Natural killer cell (primary cell): Measurements from ENCODE around the gene PIP5K1B. TPM values are rescaled to one million over a fixed set of nuclear protein-coding genes. Genes with fewer than 3 reads are reported as not detected.

Experiments
- ATAC-seq, 3 donors: fragments of 150-1000 bp in 2 of 3; fragments of 200-7000 bp in 1 of 3; cut with Tn5 transposase; 1 replicate in 1 of 3; 2 replicates in 2 of 3; pipeline ENCODE4 v1.10.0; 2021; ENCODE audit warnings: mild to moderate bottlenecking in 2 of 3, moderate library complexity in 2 of 3
- DNase-seq, 2 donors: peaks; one replicate each; pipeline versions ENCODE4 v3.0.0 to v3.0.0-alpha.2; 2013 to 2021; ENCODE audit warnings: mixed read lengths in 1 of 2
- H3K27ac ChIP-seq: one replicate; pipeline ENCODE4 v1.5.1; 2013; ENCODE audit warnings: mild to moderate bottlenecking, low read length
- H3K27me3 ChIP-seq: one replicate; pipeline ENCODE4 v1.6.1; 2013; ENCODE audit warnings: low read length; ENCODE audit not compliant: control insufficient read depth, insufficient read depth
- H3K36me3 ChIP-seq: one replicate; pipeline ENCODE4 v1.6.1; 2013; ENCODE audit warnings: low read length; ENCODE audit not compliant: control insufficient read depth, insufficient read depth
- H3K4me1 ChIP-seq: one replicate; pipeline ENCODE4 v1.6.1; 2013; ENCODE audit warnings: low read length; ENCODE audit not compliant: control insufficient read depth, insufficient read depth
- H3K4me3 ChIP-seq: one replicate; pipeline ENCODE4 v1.5.1; 2013; ENCODE audit warnings: low read length
- H3K9me3 ChIP-seq: one replicate; pipeline ENCODE4 v1.6.1; 2013; ENCODE audit warnings: low read length; ENCODE audit not compliant: control insufficient read depth, insufficient read depth
- H3K27ac Mint-ChIP-seq, 2 donors: one replicate each; pipeline ENCODE4 v1.8.0; 2022; ENCODE audit warnings: mild to moderate bottlenecking in 2 of 2, mixed read lengths in 2 of 2, moderate library complexity in 1 of 2
- H3K27me3 Mint-ChIP-seq, 2 donors: one replicate each; pipeline ENCODE4 v1.8.0; 2022; ENCODE audit warnings: low read depth in 2 of 2, mixed read lengths in 2 of 2
- H3K36me3 Mint-ChIP-seq: one replicate; pipeline ENCODE4 v1.8.0; 2022; ENCODE audit warnings: mixed read lengths
- H3K4me1 Mint-ChIP-seq, 2 donors: one replicate each; pipeline ENCODE4 v1.8.0; 2022; ENCODE audit warnings: mixed read lengths in 2 of 2
- H3K4me3 Mint-ChIP-seq: one replicate; pipeline ENCODE4 v1.8.0; 2022; ENCODE audit warnings: mild to moderate bottlenecking, moderate library complexity, mixed read lengths
- H3K9me3 Mint-ChIP-seq, 2 donors: one replicate each; pipeline ENCODE4 v1.8.0; 2022; ENCODE audit warnings: mixed read lengths in 2 of 2
- WGBS: methylation state at CpG from one replicate; pipeline ENCODE4 v1.1.7; 2013; ENCODE audit warnings: missing lambda C conversion rate; ENCODE audit not compliant: insufficient coverage; 5-methylcytosine and 5-hydroxymethylcytosine counted together
- intact Hi-C: fragments of 100-400 bp; cut with micrococcal nuclease; formaldehyde crosslinking; loops from one replicate; pipeline ENCODE4 v1.14.2; 2022
- total RNA-seq, 4 donors: library from RNA; stranded (reverse); fragments of 120-200 nt in 1 of 4; gene quantifications; one replicate each; pipeline versions ENCODE4 v1.2.3 to v1.2.4, GENCODE V29; 2013 to 2022
- TF ChIP-seq, protein P1 (sequence below): fragments of 200-600 bp; IDR thresholded peaks from one replicate; pipeline ENCODE4 v1.8.0; 2022; ENCODE audit warnings: antibody characterized with exemption

The PIP5K1B gene
- total RNA-seq, 3 donors from 2014 or later (not counting 1 experiment from before 2014, with no cell fraction given), result 0.73 to 3.4 (median 1.3) TPM

DNA sequence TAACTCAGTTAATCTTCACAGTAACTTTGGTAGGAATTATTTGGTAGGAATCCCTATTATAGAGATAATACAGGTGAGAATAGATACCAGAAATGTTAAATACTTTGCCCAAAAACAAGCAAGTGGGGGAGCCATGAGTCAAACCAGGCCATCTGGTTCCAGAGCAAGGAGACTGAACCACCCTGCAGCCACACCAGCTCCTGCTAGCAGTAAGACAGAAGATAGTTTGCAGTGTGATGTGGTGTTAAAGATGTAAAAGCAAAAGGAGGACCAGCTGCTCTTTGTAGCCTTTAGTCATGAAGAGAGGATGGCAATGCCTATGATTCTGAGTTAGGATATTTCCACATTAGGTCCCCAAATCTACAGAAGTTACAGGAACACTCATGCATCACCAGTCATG, 207.5 kb downstream of the PIP5K1B start:
- H3K27ac Mint-ChIP-seq, result no peak overlapping the region
- ATAC-seq, result no peak
- TF ChIP-seq, protein P1, sequence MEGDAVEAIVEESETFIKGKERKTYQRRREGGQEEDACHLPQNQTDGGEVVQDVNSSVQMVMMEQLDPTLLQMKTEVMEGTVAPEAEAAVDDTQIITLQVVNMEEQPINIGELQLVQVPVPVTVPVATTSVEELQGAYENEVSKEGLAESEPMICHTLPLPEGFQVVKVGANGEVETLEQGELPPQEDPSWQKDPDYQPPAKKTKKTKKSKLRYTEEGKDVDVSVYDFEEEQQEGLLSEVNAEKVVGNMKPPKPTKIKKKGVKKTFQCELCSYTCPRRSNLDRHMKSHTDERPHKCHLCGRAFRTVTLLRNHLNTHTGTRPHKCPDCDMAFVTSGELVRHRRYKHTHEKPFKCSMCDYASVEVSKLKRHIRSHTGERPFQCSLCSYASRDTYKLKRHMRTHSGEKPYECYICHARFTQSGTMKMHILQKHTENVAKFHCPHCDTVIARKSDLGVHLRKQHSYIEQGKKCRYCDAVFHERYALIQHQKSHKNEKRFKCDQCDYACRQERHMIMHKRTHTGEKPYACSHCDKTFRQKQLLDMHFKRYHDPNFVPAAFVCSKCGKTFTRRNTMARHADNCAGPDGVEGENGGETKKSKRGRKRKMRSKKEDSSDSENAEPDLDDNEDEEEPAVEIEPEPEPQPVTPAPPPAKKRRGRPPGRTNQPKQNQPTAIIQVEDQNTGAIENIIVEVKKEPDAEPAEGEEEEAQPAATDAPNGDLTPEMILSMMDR, result no peak

DNA sequence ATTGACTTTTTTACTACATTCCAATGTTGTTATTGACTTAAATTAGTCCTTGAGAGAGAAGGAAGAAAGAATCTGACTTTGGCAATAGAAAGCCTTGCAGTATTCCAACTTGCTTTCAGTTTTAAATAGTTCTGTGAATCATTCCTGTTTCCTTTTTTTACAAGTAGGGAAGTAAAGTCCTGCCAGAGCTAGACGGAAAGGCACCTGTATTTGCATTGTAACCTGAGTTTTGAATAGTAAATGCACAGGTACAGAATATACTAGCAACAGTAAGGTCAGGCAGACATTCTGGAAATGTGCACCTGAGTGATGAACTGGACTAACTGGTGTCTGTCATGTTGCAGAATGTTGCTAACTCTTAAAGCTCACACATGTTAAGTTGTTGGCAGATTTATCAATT, 208.0 kb downstream of the PIP5K1B start:
- H3K9me3 ChIP-seq, result no peaks in the 10 kb centered on the region
- ATAC-seq (no peak), DNase-seq (no peak)
- H3K27ac ChIP-seq, result no peak overlapping the region
- H3K36me3 ChIP-seq, result no peaks in the 10 kb centered on the region
- H3K4me1 ChIP-seq, result no peaks in the 10 kb centered on the region
- no peaks in the 10 kb centered on the region for H3K27me3 ChIP-seq
- H3K9me3 Mint-ChIP-seq, result no peaks in the 10 kb centered on the region
- no peaks in the 10 kb centered on the region for H3K4me1 Mint-ChIP-seq
- H3K27ac Mint-ChIP-seq, result no peak overlapping the region
- 60% methylated on average over 1 of the region's 1 CpG for WGBS
- intact Hi-C loops, result no loop called here
- peaks cover 0 to 5% of the 10 kb centered on the region in 2 donors for H3K27me3 Mint-ChIP-seq
- H3K36me3 Mint-ChIP-seq, result no peaks in the 10 kb centered on the region
- TF ChIP-seq, protein P1, result no peak
- H3K4me3 Mint-ChIP-seq, result no peak overlapping the region
- no peak overlapping the region for H3K4me3 ChIP-seq

More for the DNA sequence above, 207.5 kb downstream of the PIP5K1B start:
- Mint-ChIP-seq H3K27me3 (peaks cover 0 to 5% of the 10 kb centered on the region in 2 donors), H3K4me3 (no peak overlapping the region), H3K9me3 (no peaks in the 10 kb centered on the region), H3K4me1 (no peaks in the 10 kb centered on the region), H3K36me3 (no peaks in the 10 kb centered on the region)
- Histone ChIP-seq H3K9me3 (no peaks in the 10 kb centered on the region), H3K4me1 (no peaks in the 10 kb centered on the region), H3K36me3 (no peaks in the 10 kb centered on the region), H3K4me3 (no peak overlapping the region), H3K27ac (no peak overlapping the region), H3K27me3 (no peaks in the 10 kb centered on the region)
- intact Hi-C loops, result no loop called here
- no peak for DNase-seq

- ATAC-seq, result no peak
- WGBS, result 86% methylated on average over 1 of the region's 2 CpGs
- intact Hi-C loops, result no loop called here
- Histone ChIP-seq H3K36me3 (no peaks in the 10 kb centered on the region), H3K4me3 (no peak overlapping the region), H3K9me3 (no peaks in the 10 kb centered on the region), H3K4me1 (no peaks in the 10 kb centered on the region), H3K27ac (no peak overlapping the region), H3K27me3 (no peaks in the 10 kb centered on the region)
- Mint-ChIP-seq H3K27me3 (peaks cover 0 to under 1% of the 10 kb centered on the region in 2 donors), H3K4me3 (no peak overlapping the region), H3K36me3 (no peaks in the 10 kb centered on the region), H3K4me1 (no peaks in the 10 kb centered on the region), H3K27ac (no peak overlapping the region), H3K9me3 (no peaks in the 10 kb centered on the region)
- no peak for DNase-seq
- TF ChIP-seq, protein P1, result no peak
Observed at GRCh38 chr9:68914751-68915150, 209.7 kb downstream of the PIP5K1B start.

- H3K27ac ChIP-seq, result no peak overlapping the region
- Mint-ChIP-seq H3K4me3 (no peak overlapping the region), H3K36me3 (no peaks in the 10 kb centered on the region), H3K27ac (no peak overlapping the region), H3K27me3 (peaks cover 0 to 3% of the 10 kb centered on the region in 2 donors), H3K9me3 (no peaks in the 10 kb centered on the region), H3K4me1 (no peaks in the 10 kb centered on the region)
- ATAC-seq (no peak), DNase-seq (no peak)
- 0% methylated on average over 1 of the region's 2 CpGs for WGBS
- H3K4me3 ChIP-seq, result no peak overlapping the region
- intact Hi-C loops, result no loop called here
- H3K27me3 ChIP-seq, result no peaks in the 10 kb centered on the region
- H3K9me3 ChIP-seq, result no peaks in the 10 kb centered on the region
- TF ChIP-seq, protein P1, result no peak
- no peaks in the 10 kb centered on the region for H3K36me3 ChIP-seq
- H3K4me1 ChIP-seq, result no peaks in the 10 kb centered on the region
Observed at GRCh38 chr9:68919661-68920060, 214.6 kb downstream of the PIP5K1B start.
